Mesenchymal stem cell (in vitro differentiated cells and primary cell): Measurements from ENCODE around the gene GFOD1.

Experiments used
- DNase-seq: peaks from one replicate; pipeline ENCODE4 v3.0.0-alpha.2; 2013
- H2AFZ ChIP-seq: one replicate; pipeline ENCODE4 v1.6.1; 2013; ENCODE audit warnings: low read depth, mild to moderate bottlenecking, control low read depth, inconsistent platforms, low read length, moderate library complexity
- H2AK5ac ChIP-seq: 2 replicates; pipeline ENCODE4 v1.6.1; 2013; ENCODE audit warnings: low read length, moderate library complexity, mild to moderate bottlenecking, inconsistent platforms; ENCODE audit not compliant: severe bottlenecking
- H2BK120ac ChIP-seq: one replicate; pipeline ENCODE4 v1.6.1; 2013; ENCODE audit warnings: low read depth, mild to moderate bottlenecking, inconsistent platforms, low read length, moderate library complexity
- H2BK12ac ChIP-seq, 2 experiments: one replicate each; pipeline ENCODE4 v1.6.1; 2013; ENCODE audit warnings: inconsistent platforms in 2 of 2, low read length in 2 of 2, mild to moderate bottlenecking in 2 of 2, moderate library complexity in 2 of 2, control low read depth in 1 of 2
- H2BK15ac ChIP-seq: one replicate; pipeline ENCODE4 v1.6.1; 2013; ENCODE audit warnings: mild to moderate bottlenecking, low read depth, inconsistent platforms; ENCODE audit not compliant: poor library complexity, severe bottlenecking
- H2BK5ac ChIP-seq: 2 replicates; pipeline ENCODE4 v1.6.1; 2013; ENCODE audit warnings: low read depth, mild to moderate bottlenecking, low read length, control low read depth, inconsistent platforms; ENCODE audit not compliant: poor library complexity, severe bottlenecking
- H3K14ac ChIP-seq, 2 experiments: one replicate each; pipeline ENCODE4 v1.6.1; 2013; ENCODE audit warnings: inconsistent platforms in 2 of 2, low read length in 2 of 2, control low read depth in 1 of 2, mild to moderate bottlenecking in 1 of 2, moderate library complexity in 1 of 2
- H3K18ac ChIP-seq, 2 experiments: one replicate each; pipeline ENCODE4 v1.6.1; 2013; ENCODE audit warnings: inconsistent platforms in 2 of 2, low read length in 2 of 2, control low read depth in 1 of 2, low read depth in 1 of 2, mild to moderate bottlenecking in 1 of 2
- H3K23ac ChIP-seq, 2 experiments: one replicate each; pipeline ENCODE4 v1.6.1; 2013; ENCODE audit warnings: inconsistent platforms in 2 of 2, low read length in 2 of 2, mild to moderate bottlenecking in 2 of 2, moderate library complexity in 2 of 2, control low read depth in 1 of 2
- H3K27ac ChIP-seq: 2 replicates; pipeline ENCODE4 v1.5.1; 2013; ENCODE audit warnings: mild to moderate bottlenecking, moderate library complexity, low read length, control low read depth, inconsistent platforms; ENCODE audit not compliant: poor library complexity, severe bottlenecking
- H3K27me3 ChIP-seq, 2 experiments: 2 replicates each; pipeline versions ENCODE4 v1.6.1 to v1.7.0; 2013; ENCODE audit warnings: low read length in 2 of 2, mild to moderate bottlenecking in 2 of 2, moderate library complexity in 2 of 2, control low read depth in 1 of 2, inconsistent platforms in 1 of 2; ENCODE audit not compliant: control insufficient read depth in 1 of 2, insufficient read depth in 1 of 2
- H3K36me3 ChIP-seq, 2 experiments: 2 replicates each; pipeline versions ENCODE4 v1.6.1 to v1.7.0; 2013; ENCODE audit warnings: low read length in 2 of 2, control low read depth in 1 of 2, inconsistent platforms in 1 of 2, low read depth in 1 of 2, mild to moderate bottlenecking in 1 of 2; ENCODE audit not compliant: insufficient read depth in 2 of 2, control insufficient read depth in 1 of 2
- H3K4ac ChIP-seq, 2 experiments: one replicate each; pipeline ENCODE4 v1.6.1; 2013; ENCODE audit warnings: inconsistent platforms in 2 of 2, low read length in 2 of 2, mild to moderate bottlenecking in 2 of 2, moderate library complexity in 2 of 2, control low read depth in 1 of 2, low read depth in 1 of 2
- H3K4me1 ChIP-seq: 2 replicates; pipeline ENCODE4 v1.6.1; 2013; ENCODE audit warnings: low read depth, low read length, control low read depth; ENCODE audit not compliant: control insufficient read depth, insufficient read depth
- H3K4me2 ChIP-seq: 2 replicates; pipeline ENCODE4 v1.6.1; 2013; ENCODE audit warnings: low read length, mild to moderate bottlenecking, inconsistent platforms; ENCODE audit not compliant: poor library complexity, severe bottlenecking
- H3K4me3 ChIP-seq, 2 experiments: 2 replicates each; pipeline versions ENCODE4 v1.5.1 to v1.7.0; 2013; ENCODE audit warnings: low read length in 2 of 2, mild to moderate bottlenecking in 2 of 2, control low read depth in 1 of 2, low read depth in 1 of 2; ENCODE audit not compliant: insufficient read depth in 1 of 2
- H3K79me1 ChIP-seq: replicated peaks from 2 replicates; pipeline ENCODE4 v1.6.1; 2013; ENCODE audit warnings: mild to moderate bottlenecking, control low read depth, low read length, inconsistent platforms; ENCODE audit not compliant: poor library complexity, severe bottlenecking
- H3K9ac ChIP-seq: 2 replicates; pipeline ENCODE4 v1.7.0; 2013; ENCODE audit warnings: mild to moderate bottlenecking, low read length, moderate library complexity
- H3K9me3 ChIP-seq: 2 replicates; pipeline ENCODE4 v1.7.0; 2013; ENCODE audit warnings: mild to moderate bottlenecking, low read length; ENCODE audit not compliant: control insufficient read depth
- H4K8ac ChIP-seq: one replicate; pipeline ENCODE4 v1.6.1; 2013; ENCODE audit warnings: inconsistent platforms, mild to moderate bottlenecking, low read length, moderate library complexity
- H4K91ac ChIP-seq: one replicate; pipeline ENCODE4 v1.6.1; 2013; ENCODE audit warnings: mild to moderate bottlenecking, low read length, inconsistent platforms
- WGBS: methylation state at CpG from one replicate; pipeline ENCODE4 v1.1.7; 2013; ENCODE audit warnings: mixed read lengths; 5-methylcytosine and 5-hydroxymethylcytosine counted together

Gene GFOD1

GRCh38 chr6:13339863-13340630, 147.4 kb downstream of the GFOD1 start:
- peak overlapping the region; percentile 9 for H4K8ac ChIP-seq
- H2BK15ac ChIP-seq = no peak overlapping the region
- H2BK120ac ChIP-seq = no peak overlapping the region
- 88% methylated on average over 5 of the region's 8 CpGs for WGBS
- no peaks in the 10 kb centered on the region for H3K4me1 ChIP-seq
- H2AK5ac ChIP-seq = no peak overlapping the region
- no peaks in the 10 kb centered on the region for H3K79me1 ChIP-seq
- no peaks in the 10 kb centered on the region for H3K9me3 ChIP-seq
- no peak overlapping the region for H2AFZ ChIP-seq
- no peak for DNase-seq
- H3K4me3 ChIP-seq = no peak overlapping the region
- H3K4me2 ChIP-seq = no peak overlapping the region
- H3K18ac ChIP-seq = no peak overlapping the region
- H3K36me3 ChIP-seq = no peaks in the 10 kb centered on the region
- no peak overlapping the region for H3K4ac ChIP-seq
- H3K27me3 ChIP-seq = peaks cover 0 to 19% of the 10 kb centered on the region in 2 experiments
- no peak overlapping the region for H2BK5ac ChIP-seq
- H4K91ac ChIP-seq = no peak overlapping the region
- no peak overlapping the region for H2BK12ac ChIP-seq
- no peak overlapping the region for H3K9ac ChIP-seq
- H3K14ac ChIP-seq = no peak overlapping the region
- H3K27ac ChIP-seq = no peak overlapping the region
- H3K23ac ChIP-seq = no peak overlapping the region

GRCh38 chr6:13338038-13338437, 149.4 kb downstream of the GFOD1 start:
- Histone ChIP-seq H2AK5ac (no peak overlapping the region), H3K4me3 (no peak overlapping the region), H2BK120ac (no peak overlapping the region), H3K23ac (no peak overlapping the region), H2BK5ac (no peak overlapping the region), H4K8ac (no peak overlapping the region), H3K79me1 (no peaks in the 10 kb centered on the region), H2BK12ac (no peak overlapping the region), H3K14ac (no peak overlapping the region), H3K4me1 (peaks cover 2% of the 10 kb centered on the region), H3K4ac (no peak overlapping the region), H3K4me2 (no peak overlapping the region), H3K27me3 (peaks cover 0 to 17% of the 10 kb centered on the region in 2 experiments), H2BK15ac (no peak overlapping the region), H3K36me3 (no peaks in the 10 kb centered on the region), H3K9me3 (no peaks in the 10 kb centered on the region), H3K9ac (no peak overlapping the region), H4K91ac (no peak overlapping the region), H3K18ac (no peak overlapping the region), H3K27ac (no peak overlapping the region), H2AFZ (no peak overlapping the region)
- DNase-seq = no peak
- WGBS = no CpG with 5 or more reads among the region's 5 CpGs

- H3K27me3 ChIP-seq = peaks cover 0 to 17% of the 10 kb centered on the region in 2 experiments
- no peak overlapping the region for H3K18ac ChIP-seq
- no peak overlapping the region for H3K23ac ChIP-seq
- H2AK5ac ChIP-seq = no peak overlapping the region
- 36% methylated on average over 11 of the region's 11 CpGs for WGBS
- peaks cover 2% of the 10 kb centered on the region for H3K4me1 ChIP-seq
- no peak overlapping the region for H3K14ac ChIP-seq
- H2BK5ac ChIP-seq = no peak overlapping the region
- H3K9ac ChIP-seq = no peak overlapping the region
- H3K4me3 ChIP-seq = no peak overlapping the region
- no peak overlapping the region for H2AFZ ChIP-seq
- H3K4ac ChIP-seq = no peak overlapping the region
- H2BK120ac ChIP-seq = no peak overlapping the region
- no peaks in the 10 kb centered on the region for H3K36me3 ChIP-seq
- no peak overlapping the region for H3K4me2 ChIP-seq
- H4K91ac ChIP-seq = no peak overlapping the region
- H2BK12ac ChIP-seq = no peak overlapping the region
- H3K79me1 ChIP-seq = no peaks in the 10 kb centered on the region
- DNase-seq = peak; percentile 74
- no peak overlapping the region for H2BK15ac ChIP-seq
- no peak overlapping the region for H3K27ac ChIP-seq
- no peak overlapping the region for H4K8ac ChIP-seq
- H3K9me3 ChIP-seq = no peaks in the 10 kb centered on the region
Measured at GRCh38 chr6:13336553-13336952, 150.8 kb downstream of the GFOD1 start.

GRCh38 chr6:13334953-13335352, 152.4 kb downstream of the GFOD1 start:
- no peaks in the 10 kb centered on the region for H3K36me3 ChIP-seq
- H2BK120ac ChIP-seq = no peak overlapping the region
- no peak overlapping the region for H3K4me2 ChIP-seq
- DNase-seq = no peak
- no peak overlapping the region for H3K23ac ChIP-seq
- no peak overlapping the region for H3K14ac ChIP-seq
- no peaks in the 10 kb centered on the region for H3K79me1 ChIP-seq
- no peak overlapping the region for H4K91ac ChIP-seq
- H2BK15ac ChIP-seq = no peak overlapping the region
- H2AFZ ChIP-seq = no peak overlapping the region
- H3K4me3 ChIP-seq = no peak overlapping the region
- H3K9me3 ChIP-seq = no peaks in the 10 kb centered on the region
- H3K4me1 ChIP-seq = peaks cover 2% of the 10 kb centered on the region
- H2BK5ac ChIP-seq = no peak overlapping the region
- H4K8ac ChIP-seq = no peak overlapping the region
- no peak overlapping the region for H3K9ac ChIP-seq
- H3K4ac ChIP-seq = no peak overlapping the region
- WGBS = 59% methylated on average over 3 of the region's 3 CpGs
- H2BK12ac ChIP-seq = no peak overlapping the region
- peaks cover 0 to 10% of the 10 kb centered on the region in 2 experiments for H3K27me3 ChIP-seq
- H3K18ac ChIP-seq = no peak overlapping the region
- no peak overlapping the region for H2AK5ac ChIP-seq
- no peak overlapping the region for H3K27ac ChIP-seq
